Stimulated activated naive B cell treated with anti-CD40 and anti-IgM and Interleukin-4, amounts not matched to agents 10 μg/mL and 1 μg/mL and 100 μg/mL, for 72 hours (primary cell): ENCODE measurements around the gene ADK.
"Not testable (repeated sequence)": the region's sequence is repeated elsewhere in the genome, so short reads cannot be mapped to it uniquely, and the experiment has no call there.

Experiments
- ATAC-seq, 2 donors: fragments of 150-1000 bp; cut with Tn5 transposase; replicated peaks; 2 replicates each; pipeline ENCODE4 v1.10.0; 2021; ENCODE audit warnings: moderate library complexity in 1 of 2
- DNase-seq: peaks from one replicate; pipeline ENCODE4 v3.0.0; 2021
- H3K27ac Mint-ChIP-seq: one replicate; pipeline ENCODE4 v1.8.0; 2022; ENCODE audit warnings: mild to moderate bottlenecking, mixed read lengths
- H3K27me3 Mint-ChIP-seq, 2 donors: one replicate each; pipeline ENCODE4 v1.8.0; 2022; ENCODE audit warnings: mixed read lengths in 2 of 2
- H3K36me3 Mint-ChIP-seq, 2 donors: one replicate each; pipeline ENCODE4 v1.8.0; 2022; ENCODE audit warnings: mixed read lengths in 2 of 2, mild to moderate bottlenecking in 1 of 2
- H3K4me1 Mint-ChIP-seq, 2 donors: one replicate each; pipeline ENCODE4 v1.8.0; 2022; ENCODE audit warnings: mixed read lengths in 2 of 2, mild to moderate bottlenecking in 1 of 2
- H3K4me3 Mint-ChIP-seq, 2 donors: one replicate each; pipeline ENCODE4 v1.8.0; 2022; ENCODE audit warnings: mild to moderate bottlenecking in 2 of 2, mixed read lengths in 2 of 2, moderate library complexity in 1 of 2
- H3K9me3 Mint-ChIP-seq, 2 donors: one replicate each; pipeline ENCODE4 v1.8.0; 2022; ENCODE audit warnings: mixed read lengths in 2 of 2, mild to moderate bottlenecking in 1 of 2

ADK gene

DNA sequence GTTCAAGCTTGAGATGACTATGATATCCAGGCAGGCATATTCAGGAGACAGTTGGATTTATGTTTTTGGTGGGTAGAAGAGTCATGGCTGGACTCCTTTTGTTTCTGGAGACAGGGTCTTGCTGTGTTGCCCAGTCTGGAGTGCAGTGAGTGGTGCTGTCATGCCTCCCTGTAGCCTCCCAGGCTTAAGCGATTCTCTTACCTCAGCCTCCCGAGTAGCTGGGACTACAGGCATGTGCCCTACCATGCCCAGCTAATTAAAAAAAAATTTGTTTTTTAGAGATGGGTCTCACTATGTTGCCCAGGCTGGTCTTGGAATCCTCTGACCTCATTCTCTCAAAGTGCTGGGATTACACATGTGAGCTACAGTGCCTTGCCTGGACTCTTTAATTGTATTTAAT, 62.0 kb downstream of the ADK start:
- DNase-seq: no peak
- Mint-ChIP-seq H3K27me3 (no peaks in the 10 kb centered on the region), H3K36me3 (peaks cover 10 to 18% of the 10 kb centered on the region in 2 donors), H3K9me3 (peaks cover 3% of the 10 kb centered on the region in 2 donors), H3K4me3 (no peak overlapping the region), H3K27ac (no peak overlapping the region), H3K4me1 (peaks cover 9 to 37% of the 10 kb centered on the region in 2 donors)
- no peak for ATAC-seq

GRCh38 chr10:74213571-74214162, 62.6 kb downstream of the ADK start:
- peaks cover 9 to 34% of the 10 kb centered on the region in 2 donors for H3K4me1 Mint-ChIP-seq

DNA sequence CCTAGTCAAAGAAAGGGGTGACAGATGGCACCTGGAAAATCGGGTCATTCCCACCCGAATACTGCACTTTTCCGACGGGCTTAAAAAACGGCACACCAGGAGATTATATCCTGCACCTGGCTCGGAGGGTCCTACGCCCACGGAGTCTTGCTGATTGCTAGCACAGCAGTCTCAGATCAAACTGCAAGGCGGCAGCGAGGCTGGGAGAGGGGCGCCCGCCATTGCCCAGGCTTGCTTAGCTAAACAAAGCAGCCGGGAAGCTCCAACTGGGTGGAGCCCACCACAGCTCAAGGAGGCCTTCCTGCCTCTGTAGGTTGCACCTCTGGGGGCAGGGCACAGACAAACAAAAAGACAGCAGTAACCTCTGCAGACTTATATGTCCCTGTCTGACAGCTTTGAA, 66.1 kb downstream of the ADK start:
- H3K9me3 Mint-ChIP-seq, H3K27me3 Mint-ChIP-seq, H3K4me3 Mint-ChIP-seq, ATAC-seq, DNase-seq, H3K27ac Mint-ChIP-seq: not testable (repeated sequence)
- peaks cover 9 to 12% of the 10 kb centered on the region in 2 donors for H3K36me3 Mint-ChIP-seq
- peaks cover 7 to 26% of the 10 kb centered on the region in 2 donors for H3K4me1 Mint-ChIP-seq

More at GRCh38 chr10:74213571-74214162, 62.6 kb downstream of the ADK start:
- peaks cover 3% of the 10 kb centered on the region in 2 donors for H3K9me3 Mint-ChIP-seq
- peak; percentile 56 to 62 for ATAC-seq
- peaks cover 15 to 22% of the 10 kb centered on the region in 2 donors for H3K36me3 Mint-ChIP-seq
- no peaks in the 10 kb centered on the region for H3K27me3 Mint-ChIP-seq
- peak; percentile 13 for DNase-seq
- H3K27ac Mint-ChIP-seq: no peak overlapping the region
- no peak overlapping the region for H3K4me3 Mint-ChIP-seq

- H3K27ac Mint-ChIP-seq, H3K9me3 Mint-ChIP-seq, ATAC-seq: not testable (repeated sequence)
Observed at GRCh38 chr10:74222467-74222866, 71.4 kb downstream of the ADK start.

DNA sequence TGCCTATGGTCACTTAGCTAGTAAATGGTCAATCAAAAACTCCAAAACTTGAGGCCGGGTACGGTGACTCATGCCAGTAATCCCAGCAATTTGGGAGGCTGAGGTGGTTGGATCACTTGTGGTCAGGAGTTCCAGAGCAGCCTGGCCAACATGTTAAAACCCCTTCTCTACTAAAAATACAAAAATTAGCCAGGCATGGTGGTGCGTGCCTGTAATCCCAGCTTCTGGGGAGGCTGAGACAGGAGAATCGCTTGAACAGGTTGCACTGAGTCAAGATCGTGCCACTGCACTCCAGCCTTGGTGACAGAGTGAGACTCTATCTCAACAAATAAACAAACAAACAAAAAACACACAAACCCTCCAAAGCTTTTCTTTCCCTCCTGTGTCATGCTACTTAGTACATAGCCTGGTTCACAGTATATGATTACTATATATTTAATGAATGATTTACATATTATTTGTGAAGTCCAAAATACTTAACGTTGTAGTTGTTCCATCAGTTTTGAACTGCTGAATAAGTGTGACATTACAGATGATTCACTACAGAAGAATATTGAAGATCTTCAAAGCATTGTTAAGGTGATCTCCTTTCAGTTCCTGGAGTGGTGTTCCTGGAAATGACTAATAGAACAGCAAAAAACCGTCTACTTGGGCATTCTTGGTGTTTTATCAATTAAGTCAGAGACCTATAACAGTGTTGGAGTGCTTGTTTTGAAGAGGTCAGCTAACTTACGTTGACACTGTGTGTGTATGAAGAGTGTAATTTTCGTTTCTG, 72.9 kb downstream of the ADK start:
- H3K27ac Mint-ChIP-seq: peak overlapping the region; percentile 71
- H3K27me3 Mint-ChIP-seq: no peaks in the 10 kb centered on the region
- H3K36me3 Mint-ChIP-seq: peaks cover 0 to 15% of the 10 kb centered on the region in 2 donors
- H3K9me3 Mint-ChIP-seq: no peaks in the 10 kb centered on the region
- ATAC-seq: no peak
- no peak overlapping the region for H3K4me3 Mint-ChIP-seq
- H3K4me1 Mint-ChIP-seq: peaks cover 10 to 23% of the 10 kb centered on the region in 2 donors
- DNase-seq: no peak

More at GRCh38 chr10:74222467-74222866, 71.4 kb downstream of the ADK start:
- DNase-seq, H3K4me3 Mint-ChIP-seq, H3K27me3 Mint-ChIP-seq: not testable (repeated sequence)
- Mint-ChIP-seq H3K36me3 (peaks cover 5 to 21% of the 10 kb centered on the region in 2 donors), H3K4me1 (peaks cover 9 to 16% of the 10 kb centered on the region in 2 donors)

DNA sequence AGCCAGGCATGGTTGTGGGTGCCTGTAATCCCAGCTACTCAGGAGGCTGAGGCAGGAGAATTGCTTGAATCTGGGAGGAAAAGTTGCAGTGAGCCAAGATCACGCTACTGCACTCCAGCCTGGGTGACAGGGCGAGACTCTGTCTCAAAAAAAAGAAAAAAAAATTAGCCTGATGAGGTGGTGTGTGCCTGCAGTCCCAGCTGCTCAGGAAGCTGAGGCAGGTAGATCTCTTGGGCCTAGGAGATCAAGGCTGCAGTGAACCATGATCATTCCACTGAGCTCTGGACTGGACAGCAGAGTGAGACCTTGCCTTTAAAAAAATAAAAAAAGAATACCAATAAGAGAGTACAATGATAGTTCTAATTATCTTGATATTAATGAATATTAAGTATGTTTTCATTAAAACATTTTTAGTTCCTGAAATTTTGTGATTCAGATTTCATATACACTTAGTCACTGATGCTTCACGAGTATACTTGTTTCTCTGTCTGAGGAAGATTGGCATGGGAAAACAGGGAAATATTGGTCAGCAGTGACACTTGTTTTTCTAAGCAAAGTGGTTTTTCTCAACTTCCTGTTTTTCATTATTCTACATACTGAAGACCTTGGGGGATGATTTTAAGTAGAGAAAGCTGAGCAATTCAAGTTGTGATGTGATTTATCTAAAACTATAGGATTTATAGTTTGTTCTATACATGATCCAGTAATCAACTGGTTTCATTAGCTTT, 76.8 kb downstream of the ADK start:
- H3K27me3 Mint-ChIP-seq: no peaks in the 10 kb centered on the region
- peak overlapping the region in 1 of 2 donors; percentile 32 for H3K4me3 Mint-ChIP-seq
- no peak for DNase-seq
- H3K4me1 Mint-ChIP-seq: peaks cover 11 to 23% of the 10 kb centered on the region in 2 donors
- peak; percentile 54 to 56 for ATAC-seq
- peaks cover 2 to 28% of the 10 kb centered on the region in 2 donors for H3K36me3 Mint-ChIP-seq
- no peaks in the 10 kb centered on the region for H3K9me3 Mint-ChIP-seq
- H3K27ac Mint-ChIP-seq: peak overlapping the region; percentile 86

DNA sequence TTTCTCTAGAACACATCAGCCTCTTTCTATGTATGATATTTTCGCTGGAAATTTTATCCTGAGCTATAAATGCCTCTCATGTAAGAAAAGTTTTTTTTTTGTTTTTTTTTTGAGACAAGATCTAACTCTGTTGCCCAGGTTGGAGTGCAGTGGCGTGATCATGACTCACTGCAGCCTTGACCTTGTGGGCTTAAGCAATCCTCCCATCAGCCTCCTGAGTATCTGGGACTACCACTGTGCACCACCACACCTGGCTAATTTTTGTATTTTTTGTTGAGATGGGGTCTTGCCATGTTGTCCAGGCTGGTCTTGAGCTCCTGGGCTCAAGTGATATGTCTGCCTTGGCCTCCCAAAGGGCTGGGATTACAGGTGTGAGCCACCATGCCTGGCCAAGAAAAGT, 80.4 kb downstream of the ADK start:
- DNase-seq: no peak
- peak overlapping the region; percentile 62 for H3K27ac Mint-ChIP-seq
- no peak overlapping the region for H3K4me3 Mint-ChIP-seq

DNA sequence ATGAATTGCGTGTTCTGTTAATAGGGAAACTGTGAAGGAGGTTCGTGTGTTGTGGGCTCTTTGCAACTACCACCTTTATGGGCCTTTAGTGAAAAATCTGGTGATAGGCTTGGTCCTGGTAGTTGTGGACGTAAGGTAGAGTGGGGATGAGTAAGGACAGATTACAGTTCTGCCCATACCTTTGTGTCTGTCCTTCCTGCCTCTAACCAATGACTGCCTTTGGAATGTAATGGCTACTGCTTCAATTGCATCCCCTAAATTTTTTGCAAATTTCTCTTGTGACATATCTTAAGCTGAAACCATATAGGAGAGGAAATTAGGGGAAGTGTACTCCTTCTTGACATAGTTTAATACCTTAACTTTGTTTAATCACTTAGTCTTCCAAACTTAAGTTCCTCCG, 82.3 kb downstream of the ADK start:
- H3K36me3 Mint-ChIP-seq: peaks cover 5 to 23% of the 10 kb centered on the region in 2 donors
- ATAC-seq (no peak), DNase-seq (no peak)
- no peaks in the 10 kb centered on the region for H3K9me3 Mint-ChIP-seq
- H3K27me3 Mint-ChIP-seq: no peaks in the 10 kb centered on the region
- H3K4me1 Mint-ChIP-seq: peaks cover 9 to 30% of the 10 kb centered on the region in 2 donors
- H3K27ac Mint-ChIP-seq: peak overlapping the region; percentile 2
- H3K4me3 Mint-ChIP-seq: no peak overlapping the region

More for the DNA sequence above, 80.4 kb downstream of the ADK start:
- H3K9me3 Mint-ChIP-seq: no peaks in the 10 kb centered on the region
- peaks cover 5 to 21% of the 10 kb centered on the region in 2 donors for H3K36me3 Mint-ChIP-seq
- ATAC-seq: no peak
- peaks cover 14 to 27% of the 10 kb centered on the region in 2 donors for H3K4me1 Mint-ChIP-seq
- H3K27me3 Mint-ChIP-seq: no peaks in the 10 kb centered on the region

DNA sequence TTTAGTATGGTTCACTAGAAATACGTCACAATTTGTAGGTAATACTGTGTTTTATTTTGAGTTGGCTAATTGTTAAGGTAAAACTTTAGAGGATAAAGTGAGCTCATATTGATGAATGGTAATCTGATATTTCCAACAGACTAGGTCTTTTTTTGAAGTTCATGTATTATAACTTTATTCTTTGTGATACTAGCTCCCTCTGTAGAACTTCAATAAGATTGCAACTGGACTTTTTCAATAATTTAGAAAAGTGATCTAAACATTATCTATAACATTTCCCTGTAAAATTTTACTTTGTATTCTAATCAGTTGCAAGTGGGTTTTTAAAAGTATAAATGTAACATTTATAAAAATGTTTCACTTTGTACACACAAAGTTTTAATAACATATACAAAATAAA, 83.5 kb downstream of the ADK start:
- peaks cover 3 to 19% of the 10 kb centered on the region in 2 donors for H3K36me3 Mint-ChIP-seq
- H3K4me3 Mint-ChIP-seq: no peak overlapping the region
- H3K27me3 Mint-ChIP-seq: no peaks in the 10 kb centered on the region
- no peak overlapping the region for H3K27ac Mint-ChIP-seq
- no peaks in the 10 kb centered on the region for H3K9me3 Mint-ChIP-seq
- DNase-seq (no peak), ATAC-seq (no peak)
- peaks cover 9 to 30% of the 10 kb centered on the region in 2 donors for H3K4me1 Mint-ChIP-seq

DNA sequence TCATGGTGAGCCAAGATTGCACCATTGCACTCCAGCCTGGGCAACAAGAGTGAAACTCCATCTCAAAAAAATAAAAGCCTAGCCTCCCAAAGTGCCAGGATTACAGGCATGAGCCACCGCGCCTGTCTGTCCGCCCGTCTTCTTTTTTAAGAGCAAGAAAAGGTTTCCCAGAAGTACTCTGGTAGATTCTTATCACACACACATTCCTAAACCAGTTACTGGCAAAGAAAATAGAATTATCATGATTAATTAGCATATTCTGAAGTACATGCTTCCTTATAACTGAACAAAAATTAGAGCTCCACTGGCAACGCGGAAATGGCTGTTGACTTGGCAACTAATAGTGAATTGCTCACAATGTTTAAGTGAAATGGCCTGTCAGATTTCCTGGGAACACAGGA, 87.0 kb downstream of the ADK start:
- Mint-ChIP-seq H3K36me3 (peaks cover 10 to 15% of the 10 kb centered on the region in 2 donors), H3K27ac (no peak overlapping the region), H3K27me3 (no peaks in the 10 kb centered on the region), H3K9me3 (no peaks in the 10 kb centered on the region), H3K4me3 (no peak overlapping the region), H3K4me1 (peaks cover 12 to 44% of the 10 kb centered on the region in 2 donors)
- DNase-seq: no peak
- no peak for ATAC-seq

DNA sequence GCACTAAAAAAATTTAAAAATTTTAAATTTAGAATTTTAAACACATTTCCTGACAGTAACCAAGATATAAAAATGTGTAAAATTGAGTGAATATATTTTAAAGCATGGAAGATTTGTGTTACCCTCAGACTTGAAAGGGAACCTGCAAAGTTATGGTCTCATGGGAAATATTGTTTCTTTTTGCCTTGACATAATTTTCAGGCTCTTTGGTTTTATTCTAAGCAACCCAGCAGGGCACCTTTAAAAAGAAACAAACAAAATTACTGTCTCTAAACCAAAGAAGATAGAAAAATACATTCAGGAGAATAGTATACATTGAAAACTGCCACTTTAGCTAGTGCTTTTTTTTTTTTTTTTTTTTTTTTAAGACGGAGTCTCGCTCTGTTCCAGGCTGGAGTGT, 87.5 kb downstream of the ADK start:
- H3K36me3 Mint-ChIP-seq: peaks cover 13 to 15% of the 10 kb centered on the region in 2 donors
- no peaks in the 10 kb centered on the region for H3K9me3 Mint-ChIP-seq
- no peak overlapping the region for H3K27ac Mint-ChIP-seq
- H3K27me3 Mint-ChIP-seq: no peaks in the 10 kb centered on the region
- H3K4me1 Mint-ChIP-seq: peaks cover 8 to 39% of the 10 kb centered on the region in 2 donors
- ATAC-seq (no peak), DNase-seq (no peak)
- H3K4me3 Mint-ChIP-seq: no peak overlapping the region

DNA sequence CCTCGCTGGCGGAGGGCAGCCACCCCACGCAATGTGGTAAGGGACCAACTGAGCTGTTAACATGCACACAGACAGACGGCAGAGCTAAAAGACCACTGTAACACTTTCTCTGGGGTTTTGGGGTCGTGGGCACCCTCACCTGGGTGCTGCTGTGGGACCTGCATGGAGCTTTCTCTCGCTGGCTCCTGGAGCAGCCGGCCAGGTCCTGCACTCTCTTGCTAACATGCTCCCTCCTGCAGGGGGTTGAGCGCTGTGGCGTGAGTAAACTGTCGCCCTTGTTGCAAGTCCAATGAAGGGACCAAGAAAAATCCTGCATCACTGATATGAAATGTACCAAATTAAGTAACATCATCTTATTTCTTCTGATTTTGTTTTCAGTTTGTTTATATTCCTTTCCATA, 92.0 kb downstream of the ADK start:
- peak overlapping the region; percentile 70 for H3K27ac Mint-ChIP-seq
- H3K9me3 Mint-ChIP-seq: no peaks in the 10 kb centered on the region
- H3K4me3 Mint-ChIP-seq: no peak overlapping the region
- no peaks in the 10 kb centered on the region for H3K27me3 Mint-ChIP-seq
- peaks cover 9 to 27% of the 10 kb centered on the region in 2 donors for H3K4me1 Mint-ChIP-seq
- peaks cover 13 to 17% of the 10 kb centered on the region in 2 donors for H3K36me3 Mint-ChIP-seq
- ATAC-seq: no peak
- DNase-seq: no peak

GRCh38 chr10:74244097-74244685, 93.2 kb downstream of the ADK start:
- H3K27ac Mint-ChIP-seq: no peak overlapping the region
- H3K36me3 Mint-ChIP-seq: peaks cover 13 to 17% of the 10 kb centered on the region in 2 donors
- no peak for ATAC-seq
- no peaks in the 10 kb centered on the region for H3K9me3 Mint-ChIP-seq
- H3K4me1 Mint-ChIP-seq: peaks cover 9 to 26% of the 10 kb centered on the region in 2 donors
- H3K4me3 Mint-ChIP-seq: no peak overlapping the region
- no peak for DNase-seq
- no peaks in the 10 kb centered on the region for H3K27me3 Mint-ChIP-seq

GRCh38 chr10:74244807-74245206, 93.8 kb downstream of the ADK start:
- Mint-ChIP-seq H3K4me3 (no peak overlapping the region), H3K36me3 (peaks cover 13 to 17% of the 10 kb centered on the region in 2 donors)

More at GRCh38 chr10:74244807-74245206, 93.8 kb downstream of the ADK start:
- Mint-ChIP-seq H3K27me3 (no peaks in the 10 kb centered on the region), H3K27ac (no peak overlapping the region), H3K9me3 (no peaks in the 10 kb centered on the region), H3K4me1 (peaks cover 9 to 26% of the 10 kb centered on the region in 2 donors)
- ATAC-seq (no peak), DNase-seq (no peak)
